Liver (tissue), 9 donors: ENCODE results near the gene ACAN. TPM values are rescaled to one million over a fixed set of nuclear protein-coding genes. Genes with fewer than 3 reads are reported as not detected.

Source experiments
- DNase-seq: peaks from one replicate; pipeline ENCODE4 v3.0.0-alpha.2; 2017; ENCODE audit warnings: low spot score
- H3K27ac ChIP-seq, 2 donors: one replicate each; pipeline ENCODE4 v1.7.0; 2013; ENCODE audit warnings: inconsistent platforms in 2 of 2, low read length in 2 of 2, control low read depth in 1 of 2, low read depth in 1 of 2, mild to moderate bottlenecking in 1 of 2
- H3K27me3 ChIP-seq, 4 donors: one replicate each; pipeline versions ENCODE4 v1.6.1 to v1.7.0; 2013; ENCODE audit warnings: low read length in 3 of 4, inconsistent platforms in 1 of 4, mild to moderate bottlenecking in 1 of 4, moderate library complexity in 1 of 4; ENCODE audit not compliant: control insufficient read depth in 4 of 4, insufficient read depth in 4 of 4
- H3K36me3 ChIP-seq, 4 donors: one replicate each; pipeline versions ENCODE4 v1.6.1 to v1.7.0; 2013; ENCODE audit warnings: low read length in 3 of 4, mild to moderate bottlenecking in 3 of 4, low read depth in 1 of 4, moderate library complexity in 1 of 4; ENCODE audit not compliant: control insufficient read depth in 4 of 4, insufficient read depth in 3 of 4
- H3K4me1 ChIP-seq, 4 donors: one replicate each; pipeline versions ENCODE4 v1.6.1 to v1.7.0; 2013; ENCODE audit warnings: low read length in 3 of 4, mild to moderate bottlenecking in 3 of 4, moderate library complexity in 1 of 4; ENCODE audit not compliant: control insufficient read depth in 4 of 4, insufficient read depth in 4 of 4
- H3K4me3 ChIP-seq, 3 donors: one replicate each; pipeline versions ENCODE4 v1.6.1 to v1.7.0; 2013; ENCODE audit warnings: low read length in 3 of 3, control low read depth in 1 of 3, low read depth in 1 of 3, mild to moderate bottlenecking in 1 of 3
- H3K9ac ChIP-seq, 2 donors: one replicate each; pipeline ENCODE4 v1.7.0; 2013; ENCODE audit warnings: low read length in 2 of 2, mild to moderate bottlenecking in 2 of 2, moderate library complexity in 2 of 2, control low read depth in 1 of 2, low read depth in 1 of 2
- H3K9me3 ChIP-seq, 4 donors: one replicate each; pipeline versions ENCODE4 v1.6.1 to v1.7.0; 2013; ENCODE audit warnings: low read length in 3 of 4; ENCODE audit not compliant: control insufficient read depth in 4 of 4
- ATF3 ChIP-seq: IDR thresholded peaks from 2 replicates; pipeline ENCODE4 v1.6.1; 2016; ENCODE audit warnings: antibody characterized with exemption
- CTCF ChIP-seq: fragments of 150-350 bp; IDR thresholded peaks from 2 replicates; pipeline ENCODE4 v1.5.1; 2017; ENCODE audit warnings: improper control_type of control experiment, low read depth, low read length; ENCODE audit not compliant: missing input control
- EGR1 ChIP-seq, 2 donors: IDR thresholded peaks; 2 replicates each; pipeline ENCODE4 v1.6.1; 2016 to 2018; ENCODE audit warnings: antibody characterized with exemption in 2 of 2, low read depth in 2 of 2
- FOXA1 ChIP-seq: IDR thresholded peaks from 2 replicates; pipeline ENCODE4 v1.6.1; 2016; ENCODE audit warnings: antibody characterized with exemption
- FOXA2 ChIP-seq: IDR thresholded peaks from 2 replicates; pipeline ENCODE4 v1.6.1; 2016; ENCODE audit warnings: antibody characterized with exemption
- GABPA ChIP-seq, 2 donors: IDR thresholded peaks in 1 of 2; conservative IDR thresholded peaks in 1 of 2; 2 replicates each; pipeline ENCODE4 v1.6.1; 2016; ENCODE audit warnings: antibody characterized with exemption in 2 of 2, mild to moderate bottlenecking in 1 of 2, moderate library complexity in 1 of 2
- HNF4A ChIP-seq, 2 donors: conservative IDR thresholded peaks; 2 replicates each; pipeline ENCODE4 v1.6.1; 2016; ENCODE audit warnings: antibody characterized with exemption in 2 of 2, mild to moderate bottlenecking in 2 of 2
- HNF4G ChIP-seq: IDR thresholded peaks from 2 replicates; pipeline ENCODE4 v1.6.1; 2016; ENCODE audit warnings: antibody characterized with exemption
- JUND ChIP-seq, 2 donors: IDR thresholded peaks; 2 replicates each; pipeline ENCODE4 v1.6.1; 2016; ENCODE audit warnings: antibody characterized with exemption in 2 of 2
- MAX ChIP-seq: IDR thresholded peaks from 2 replicates; pipeline ENCODE4 v1.6.1; 2016; ENCODE audit warnings: antibody characterized with exemption
- NR2F2 ChIP-seq: IDR thresholded peaks from 2 replicates; pipeline ENCODE4 v1.6.1; 2016; ENCODE audit warnings: antibody characterized with exemption
- RAD21 ChIP-seq, 2 donors: IDR thresholded peaks; 2 replicates each; pipeline ENCODE4 v1.6.1; 2016; ENCODE audit warnings: antibody characterized with exemption in 2 of 2, mild to moderate bottlenecking in 2 of 2
- REST ChIP-seq: IDR thresholded peaks from 2 replicates; pipeline ENCODE4 v1.6.1; 2016; ENCODE audit warnings: antibody characterized with exemption, mild to moderate bottlenecking
- RXRA ChIP-seq, 2 donors: IDR thresholded peaks; 2 replicates each; pipeline ENCODE4 v1.6.1; 2017 to 2018; ENCODE audit warnings: antibody characterized with exemption in 2 of 2, mild to moderate bottlenecking in 1 of 2
- SP1 ChIP-seq: IDR thresholded peaks from 2 replicates; pipeline ENCODE4 v1.6.1; 2018; ENCODE audit warnings: antibody characterized with exemption, mild to moderate bottlenecking
- TAF1 ChIP-seq: conservative IDR thresholded peaks from 2 replicates; pipeline ENCODE4 v1.6.1; 2016; ENCODE audit warnings: antibody characterized with exemption, mild to moderate bottlenecking
- YY1 ChIP-seq: IDR thresholded peaks from 2 replicates; pipeline ENCODE4 v1.6.1; 2016; ENCODE audit warnings: antibody characterized with exemption, mild to moderate bottlenecking
- ZBTB33 ChIP-seq: IDR thresholded peaks from 2 replicates; pipeline ENCODE4 v1.6.1; 2016; ENCODE audit warnings: antibody characterized with exemption
- WGBS: extraction: QIAGEN DNeasy Blood & Tissue Kit; methylation state at CpG from one replicate; pipeline ENCODE4 v1.1.7; 2013; 5-methylcytosine and 5-hydroxymethylcytosine counted together
- polyA plus RNA-seq, 2 donors: library from polyadenylated mRNA; stranded (reverse) in 1 of 2; unstranded in 1 of 2; fragments of 200-250 nt in 1 of 2; fragments of >200 nt in 1 of 2; fragmentation: Nextera tagmentation in 1 of 2; extraction: Ambion mirVana in 1 of 2; gene quantifications; one replicate each; pipeline versions ENCODE4 v1.2.1 to v1.2.3, GENCODE V29; 2013 to 2015
- total RNA-seq, 2 donors: library from RNA; depleted of rRNA; stranded (reverse); fragments of >200 nt; gene quantifications; one replicate each; pipeline ENCODE4 v1.2.3, GENCODE V29; 2014
- donor health status: healthy.
- donor health status: healthy.
- donor health status: healthy.
- donor health status: healthy.
- donor health status: healthy.

Gene ACAN
- total and polyA plus RNA-seq, 4 donors, result under 0.01 to 0.05 (median under 0.01) TPM; not detected in 1

GRCh38 chr15:88872106-88872505 lies 68.9 kb downstream of the ACAN start (continued):
- no peak for TF ChIP-seq REST

GRCh38 chr15:88872706-88873105 lies 69.5 kb downstream of the ACAN start:
- TF ChIP-seq CTCF (no peak), HNF4A (conservative IDR thresholded peaks at IDR 0.05) (no peak), MAX (no peak), YY1 (no peak), TAF1 (no peak), FOXA1 (no peak), REST (no peak), HNF4G (no peak), SP1 (no peak), FOXA2 (no peak), GABPA (IDR thresholded peaks at IDR 0.05 in 1 of 2, conservative IDR thresholded peaks at IDR 0.05 in 1 of 2) (no peak), NR2F2 (no peak), JUND (IDR thresholded peaks at IDR 0.05) (no peak), EGR1 (IDR thresholded peaks at IDR 0.05; ENCODE audit: low read depth in 2 of 2) (no peak), RXRA (IDR thresholded peaks at IDR 0.05) (no peak), ATF3 (no peak), RAD21 (IDR thresholded peaks at IDR 0.05) (no peak), ZBTB33 (no peak)
- Histone ChIP-seq H3K4me1 (no peaks in the 10 kb centered on the region), H3K36me3 (no peaks in the 10 kb centered on the region), H3K27ac (no peak overlapping the region), H3K27me3 (peaks cover 0 to 5% (median 0%) of the 10 kb centered on the region in 4 donors), H3K9me3 (no peaks in the 10 kb centered on the region), H3K4me3 (no peak overlapping the region), H3K9ac (no peak overlapping the region)
- WGBS, result 59% methylated on average over 9 of the region's 9 CpGs
- no peak for DNase-seq
